Activated gamma-delta T cell treated with Interleukin-2 at 50 U/mL for 16 hours (primary cell): ENCODE results near the gene SLC4A9.

Experiments
- DNase-seq: peaks from one replicate; pipeline ENCODE4 v3.0.0-alpha.2; 2020

Gene SLC4A9, protein sequence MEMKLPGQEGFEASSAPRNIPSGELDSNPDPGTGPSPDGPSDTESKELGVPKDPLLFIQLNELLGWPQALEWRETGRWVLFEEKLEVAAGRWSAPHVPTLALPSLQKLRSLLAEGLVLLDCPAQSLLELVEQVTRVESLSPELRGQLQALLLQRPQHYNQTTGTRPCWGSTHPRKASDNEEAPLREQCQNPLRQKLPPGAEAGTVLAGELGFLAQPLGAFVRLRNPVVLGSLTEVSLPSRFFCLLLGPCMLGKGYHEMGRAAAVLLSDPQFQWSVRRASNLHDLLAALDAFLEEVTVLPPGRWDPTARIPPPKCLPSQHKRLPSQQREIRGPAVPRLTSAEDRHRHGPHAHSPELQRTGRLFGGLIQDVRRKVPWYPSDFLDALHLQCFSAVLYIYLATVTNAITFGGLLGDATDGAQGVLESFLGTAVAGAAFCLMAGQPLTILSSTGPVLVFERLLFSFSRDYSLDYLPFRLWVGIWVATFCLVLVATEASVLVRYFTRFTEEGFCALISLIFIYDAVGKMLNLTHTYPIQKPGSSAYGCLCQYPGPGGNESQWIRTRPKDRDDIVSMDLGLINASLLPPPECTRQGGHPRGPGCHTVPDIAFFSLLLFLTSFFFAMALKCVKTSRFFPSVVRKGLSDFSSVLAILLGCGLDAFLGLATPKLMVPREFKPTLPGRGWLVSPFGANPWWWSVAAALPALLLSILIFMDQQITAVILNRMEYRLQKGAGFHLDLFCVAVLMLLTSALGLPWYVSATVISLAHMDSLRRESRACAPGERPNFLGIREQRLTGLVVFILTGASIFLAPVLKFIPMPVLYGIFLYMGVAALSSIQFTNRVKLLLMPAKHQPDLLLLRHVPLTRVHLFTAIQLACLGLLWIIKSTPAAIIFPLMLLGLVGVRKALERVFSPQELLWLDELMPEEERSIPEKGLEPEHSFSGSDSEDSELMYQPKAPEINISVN

DNA sequence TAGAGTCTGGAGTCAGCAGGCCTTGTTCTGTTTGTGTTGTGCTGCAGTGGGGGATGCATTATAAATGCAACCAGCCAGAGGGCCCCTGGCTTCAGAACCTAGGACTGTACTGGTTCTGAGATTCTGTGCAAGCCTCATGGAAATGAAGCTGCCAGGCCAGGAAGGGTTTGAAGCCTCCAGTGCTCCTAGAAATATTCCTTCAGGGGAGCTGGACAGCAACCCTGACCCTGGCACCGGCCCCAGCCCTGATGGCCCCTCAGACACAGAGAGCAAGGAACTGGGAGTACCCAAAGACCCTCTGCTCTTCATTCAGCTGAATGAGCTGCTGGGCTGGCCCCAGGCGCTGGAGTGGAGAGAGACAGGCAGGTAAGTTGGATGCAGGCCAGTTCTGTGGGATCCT is at the start of gene SLC4A9:
Gene SLC4A9 (plus strand): TSS at position 94 of the 400 bp plus-strand sequence. CDS start 43 bp downstream, at position 137.
- DNase-seq = no peak

- no peak for DNase-seq
Observed at GRCh38 chr5:140310434-140310833, 49.6 kb upstream of the SLC4A9 start.

DNA sequence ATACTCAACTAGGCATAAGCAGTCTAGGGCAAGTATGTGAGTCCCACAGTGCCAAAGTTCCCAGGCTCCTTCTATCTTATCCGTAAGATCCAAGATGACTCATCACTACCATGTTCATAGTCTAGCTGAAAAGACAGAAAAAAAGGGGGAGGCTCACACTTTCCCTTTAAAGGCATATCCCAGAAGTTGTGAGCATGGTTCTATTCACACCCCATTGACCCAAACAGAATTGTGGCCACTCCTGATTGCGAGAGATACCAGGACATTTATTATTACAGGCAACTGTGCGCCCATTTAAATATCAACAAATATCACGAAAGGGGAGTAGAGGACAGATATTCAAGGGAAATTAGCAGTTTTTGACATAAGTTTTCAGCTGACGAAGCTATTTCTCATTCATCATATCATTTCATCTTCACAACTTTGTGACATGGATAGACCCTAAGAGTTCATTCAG is 49.0 kb upstream of the SLC4A9 start:
- no peak for DNase-seq

DNA sequence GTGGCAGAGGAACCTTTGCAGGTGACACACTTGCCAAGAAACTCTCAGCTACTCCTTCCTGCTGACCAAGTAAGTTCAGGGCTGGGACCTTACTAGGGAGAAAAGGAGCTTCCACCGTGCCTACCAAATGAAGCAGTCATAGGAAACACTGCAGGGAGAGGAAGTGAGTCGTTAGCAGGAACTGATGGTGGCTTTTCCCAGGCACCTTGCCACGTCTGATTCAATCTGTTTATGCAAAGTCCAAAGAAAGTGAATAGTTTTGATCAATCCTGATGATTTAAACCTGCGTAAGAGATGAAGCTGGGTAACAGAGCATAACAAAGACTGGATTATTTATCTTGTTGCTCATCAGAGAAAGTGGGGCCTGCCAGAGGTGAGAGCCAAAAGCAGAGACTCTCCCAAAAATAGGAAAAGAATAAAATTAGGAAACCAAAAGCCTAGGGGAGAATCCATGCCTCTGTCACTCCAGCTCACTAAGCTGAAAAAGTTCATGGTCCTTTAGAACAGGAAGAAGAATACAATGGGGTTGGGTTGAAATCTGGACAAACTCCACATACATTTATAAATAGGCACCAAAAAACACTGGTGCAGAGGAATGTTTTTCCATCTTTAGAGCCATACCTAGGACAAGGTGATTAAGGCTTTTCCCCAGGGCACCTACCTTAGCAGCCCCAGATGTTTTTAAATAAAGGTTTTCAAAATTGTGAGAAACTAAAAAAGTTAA is 47.8 kb upstream of the SLC4A9 start:
- no peak for DNase-seq

GRCh38 chr5:140312791-140313189 is 47.2 kb upstream of the SLC4A9 start:
- no peak for DNase-seq

- no peak for DNase-seq
Observed at GRCh38 chr5:140317859-140318258, 42.1 kb upstream of the SLC4A9 start.

GRCh38 chr5:140318792-140319191 is 41.2 kb upstream of the SLC4A9 start:
- no peak for DNase-seq

DNA sequence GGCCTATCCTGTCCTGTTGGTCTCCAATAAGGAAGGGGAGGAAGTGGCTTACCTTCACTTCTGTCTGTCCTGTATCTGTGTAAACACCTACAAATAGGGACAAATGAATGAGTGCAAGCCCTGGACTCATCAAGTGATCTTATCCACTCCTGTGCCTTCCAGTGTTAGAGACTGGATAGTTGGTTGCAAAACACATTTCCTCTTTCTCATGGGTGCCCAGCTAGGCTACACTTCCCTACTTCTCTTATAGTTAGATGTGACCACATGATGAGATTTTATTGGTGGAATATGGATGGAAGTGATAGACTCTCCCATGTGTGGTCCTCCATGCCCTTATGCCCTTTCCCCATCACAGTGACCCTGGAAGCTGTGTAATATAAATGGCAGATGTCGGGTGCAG is 40.2 kb upstream of the SLC4A9 start:
- DNase-seq = no peak

DNA sequence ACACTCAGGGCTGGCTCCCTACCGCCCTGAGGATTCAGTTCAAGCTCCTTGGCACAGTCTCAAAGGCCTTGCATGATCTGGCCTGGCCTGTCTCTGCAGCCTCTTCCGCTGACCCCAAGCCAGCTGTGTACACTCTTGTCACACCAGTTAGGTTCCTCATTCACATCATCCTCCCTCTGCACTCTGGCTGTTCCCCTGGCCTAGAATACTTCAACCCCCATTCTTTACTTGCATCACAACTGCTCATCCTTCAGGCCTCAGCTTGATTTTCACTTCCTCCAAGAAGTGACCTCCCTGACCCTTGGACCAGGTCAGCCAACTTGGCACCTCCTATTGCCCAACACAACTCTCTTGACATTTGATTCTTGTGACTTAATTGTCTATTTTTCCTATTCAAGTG is 38.2 kb upstream of the SLC4A9 start:
- DNase-seq = no peak

GRCh38 chr5:140322751-140323731 is 37.0 kb upstream of the SLC4A9 start:
- DNase-seq = no peak

DNA sequence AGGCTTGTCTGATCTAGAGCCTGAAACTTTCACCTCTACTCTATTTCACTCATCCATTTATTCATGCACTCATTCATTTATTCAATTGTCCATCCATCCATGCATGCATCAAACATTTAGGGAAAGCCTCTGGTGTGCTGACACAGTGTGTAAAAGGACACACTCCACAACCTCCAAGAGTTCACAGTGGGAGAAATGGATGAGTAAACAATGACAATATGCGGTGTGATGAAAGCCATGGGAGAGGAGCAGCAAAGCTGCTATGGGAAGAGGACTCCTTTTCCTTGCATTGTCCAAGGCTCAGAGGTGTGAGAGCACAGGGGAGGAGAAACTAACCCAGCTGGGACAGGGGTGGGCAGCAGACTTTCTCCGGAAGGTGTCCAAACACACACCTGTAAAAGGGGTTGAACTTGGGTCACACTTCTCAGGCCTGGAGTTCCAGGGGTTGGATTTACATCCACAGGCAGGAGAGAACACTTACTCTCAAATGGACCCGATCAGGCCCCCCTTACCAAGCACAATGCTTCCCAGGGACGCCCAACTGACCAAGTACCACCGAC is 35.9 kb upstream of the SLC4A9 start:
- no peak for DNase-seq

DNA sequence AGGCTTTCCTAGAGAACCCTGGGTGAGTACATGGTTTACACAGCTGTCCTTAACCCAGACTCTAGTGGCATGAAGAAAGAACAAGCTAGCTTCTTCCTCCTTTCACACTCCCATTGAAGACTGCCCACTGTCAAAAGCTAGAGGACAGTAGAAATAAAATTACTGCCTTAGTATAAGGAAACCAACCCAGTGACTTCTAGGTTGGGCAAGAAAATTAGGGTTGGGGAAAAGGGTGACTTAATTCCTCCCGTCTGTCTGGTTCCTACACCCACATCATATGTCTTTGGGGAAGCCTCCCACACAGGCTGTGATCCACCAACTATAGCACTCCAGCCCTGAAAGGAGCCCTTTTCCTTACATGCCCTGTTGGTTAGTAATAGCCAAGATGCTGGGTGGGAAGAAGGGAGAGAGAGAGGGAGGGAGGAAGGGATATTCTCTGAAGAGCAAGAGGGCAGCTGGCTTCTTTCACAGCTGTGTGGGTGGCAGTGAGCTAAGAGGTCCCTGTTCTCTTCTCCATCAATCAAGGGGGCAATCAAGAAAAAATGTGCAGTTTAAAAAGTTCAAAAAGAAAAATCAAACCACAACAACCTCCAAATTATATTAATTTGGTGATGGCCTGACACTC is 35.3 kb upstream of the SLC4A9 start:
- no peak for DNase-seq

GRCh38 chr5:140325486-140325885 is 34.5 kb upstream of the SLC4A9 start:
- no peak for DNase-seq

GRCh38 chr5:140327589-140327988 is 32.4 kb upstream of the SLC4A9 start:
- DNase-seq = no peak

DNA sequence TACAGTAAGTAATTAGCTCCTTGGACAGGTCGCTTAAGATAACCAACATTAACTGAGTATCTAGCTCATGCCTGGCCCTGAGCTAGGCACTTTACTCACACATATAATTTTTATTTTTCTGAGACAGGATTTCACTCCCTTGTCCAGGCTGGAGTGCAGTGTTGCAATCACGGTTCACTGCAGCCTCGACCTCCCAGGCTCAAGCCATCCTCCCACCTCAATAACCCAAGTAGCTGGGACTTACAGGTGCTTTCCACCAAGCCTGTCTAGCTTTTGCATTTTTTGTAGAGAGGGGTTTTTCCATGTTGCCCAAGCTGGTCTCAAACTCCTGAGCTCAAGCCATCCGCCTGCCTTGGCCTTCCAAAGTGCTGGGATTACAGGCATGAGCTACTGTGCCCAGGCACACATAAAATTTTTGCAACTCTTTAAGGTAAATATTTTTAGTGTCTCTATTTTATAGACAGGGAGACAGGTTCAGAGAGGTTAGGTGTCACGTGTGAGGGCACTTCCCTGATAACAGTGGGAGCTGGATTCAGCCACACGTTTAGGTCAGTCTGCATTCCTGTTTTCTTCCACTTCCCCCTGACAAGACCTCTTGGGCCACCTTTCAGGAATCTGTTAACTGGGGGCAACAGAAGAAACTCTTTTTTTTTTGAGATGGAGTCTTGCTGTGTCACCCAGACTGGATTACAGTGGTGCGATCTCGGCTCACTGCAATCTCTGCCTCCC is 31.8 kb upstream of the SLC4A9 start:
- DNase-seq = no peak

DNA sequence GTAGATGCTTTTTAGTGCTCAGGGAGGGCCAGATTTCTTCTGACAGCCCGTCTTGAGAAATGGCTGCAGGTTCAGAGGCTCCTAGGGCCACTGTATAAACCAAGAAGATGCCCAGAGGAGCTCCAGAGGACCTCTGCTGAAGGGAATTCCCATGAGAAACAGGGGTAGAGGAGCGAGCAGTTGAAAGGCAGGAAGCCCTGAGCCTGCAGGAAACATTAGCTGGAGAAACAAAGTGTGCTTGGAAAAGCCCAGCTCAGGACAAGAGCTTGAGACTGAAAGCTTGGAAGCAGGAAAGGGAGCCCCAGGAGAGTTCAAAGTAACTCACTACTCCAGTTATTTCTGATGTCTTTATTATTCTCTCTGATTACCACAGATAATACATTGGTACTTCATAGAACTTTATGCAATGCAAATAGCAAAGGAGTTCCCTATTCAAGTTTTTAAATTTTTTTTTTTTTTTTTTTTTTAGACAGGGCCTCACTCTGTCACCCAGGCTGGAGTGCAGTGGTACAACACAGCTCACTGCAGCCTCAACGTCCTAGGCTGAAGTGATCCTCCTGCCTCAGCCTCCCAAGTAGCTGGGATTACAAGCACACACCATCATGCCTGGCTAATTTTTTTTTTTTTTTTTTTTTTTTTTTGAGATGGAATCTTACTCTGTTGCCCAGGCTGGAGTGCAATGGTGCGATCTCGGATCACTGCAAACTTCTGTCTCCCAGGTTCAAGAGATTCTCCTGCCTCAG is 30.1 kb upstream of the SLC4A9 start:
- no peak for DNase-seq

DNA sequence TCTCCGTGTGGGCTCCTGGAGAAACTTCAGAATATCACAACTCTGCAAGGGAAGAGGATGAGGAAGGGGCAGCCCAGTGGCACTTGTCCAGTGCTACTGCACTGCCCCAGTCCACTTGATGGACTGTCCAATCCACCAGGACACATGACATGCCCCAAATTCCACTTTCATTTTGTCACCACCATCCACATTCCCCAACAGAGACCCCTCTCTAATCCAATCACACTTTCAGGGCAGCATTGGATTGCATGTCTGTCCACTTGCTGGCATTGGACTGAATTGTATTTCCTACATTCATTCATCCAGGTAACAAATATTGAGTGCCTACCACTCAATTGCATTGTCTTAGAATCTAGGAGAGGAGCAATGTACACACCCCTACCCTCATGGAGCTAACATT is 28.4 kb upstream of the SLC4A9 start:
- DNase-seq = no peak

- DNase-seq = no peak
Observed at GRCh38 chr5:140336388-140336787, 23.6 kb upstream of the SLC4A9 start.

DNA sequence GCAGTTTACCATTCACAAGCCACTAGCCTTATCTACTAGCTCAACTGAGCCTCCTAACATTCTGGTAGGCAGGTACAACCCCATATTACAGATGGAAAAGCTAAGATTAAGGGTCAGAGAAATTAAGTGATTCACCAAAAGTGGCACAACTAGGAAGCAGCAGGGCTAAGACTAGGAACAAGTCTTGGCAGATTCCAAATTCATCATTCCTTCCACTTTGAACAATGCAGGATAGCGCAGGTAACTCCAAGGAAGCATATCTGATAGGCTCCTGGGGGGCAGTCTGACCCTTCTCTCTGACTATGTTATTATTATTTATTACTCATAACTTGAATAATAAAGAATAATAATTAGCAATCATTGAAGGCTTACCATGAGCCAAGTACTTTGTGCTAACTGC is 22.1 kb upstream of the SLC4A9 start:
- no peak for DNase-seq

- no peak for DNase-seq
Observed at GRCh38 chr5:140338336-140338735, 21.7 kb upstream of the SLC4A9 start.
